Activated T-helper 2 cell treated with anti-CD3 and anti-CD28 coated beads, Interferon-gamma antibody, Interleukin-2, Interleukin-4, amounts not matched to agents 10 μg/mL and 5 μg/mL and 100 μg/mL, durations not matched to agents 14 hours and 24 hours and 36 hours (primary cell): ENCODE data around the gene HLCS. TPM values are rescaled to one million over a fixed set of nuclear protein-coding genes. Genes with fewer than 3 reads are reported as not detected.

Source experiments
- DNase-seq: peaks from one replicate; pipeline ENCODE4 v3.0.0; 2021; ENCODE audit warnings: low spot score
- H3K27ac Mint-ChIP-seq: one replicate; pipeline ENCODE4 v1.8.0; 2021; ENCODE audit warnings: mixed read lengths
- H3K27me3 Mint-ChIP-seq: one replicate; pipeline ENCODE4 v1.8.0; 2021; ENCODE audit warnings: low read depth, mixed read lengths
- H3K36me3 Mint-ChIP-seq: one replicate; pipeline ENCODE4 v1.8.0; 2021; ENCODE audit warnings: low read depth, mixed read lengths
- H3K4me1 Mint-ChIP-seq: one replicate; pipeline ENCODE4 v1.8.0; 2021; ENCODE audit warnings: low read depth, mixed read lengths
- H3K4me3 Mint-ChIP-seq: one replicate; pipeline ENCODE4 v1.8.0; 2021; ENCODE audit warnings: low read depth, mild to moderate bottlenecking, moderate library complexity, mixed read lengths
- H3K9me3 Mint-ChIP-seq: one replicate; pipeline ENCODE4 v1.8.0; 2021; ENCODE audit warnings: mixed read lengths
- intact Hi-C: fragments of 100-400 bp; cut with micrococcal nuclease; formaldehyde crosslinking; loops from one replicate; pipeline ENCODE4 v1.15.1; 2023
- total RNA-seq: library from RNA; stranded (reverse); gene quantifications from 2 replicates; pipeline ENCODE4 v1.2.3, GENCODE V29; 2022

Gene HLCS
- total RNA-seq, 1 donor from 2014 or later, result 17.2 TPM

GRCh38 chr21:36891121-36891520, 75.3 kb downstream of the HLCS start:
- Mint-ChIP-seq H3K27me3 (no peaks in the 10 kb centered on the region), H3K9me3 (no peaks in the 10 kb centered on the region), H3K36me3 (peaks cover 4% of the 10 kb centered on the region), H3K4me3 (no peak overlapping the region), H3K4me1 (peaks cover 2% of the 10 kb centered on the region), H3K27ac (no peak overlapping the region)
- no peak for DNase-seq
- intact Hi-C loops, result no loop called here

GRCh38 chr21:36890086-36890485, 76.4 kb downstream of the HLCS start:
- no peak overlapping the region for H3K27ac Mint-ChIP-seq
- no peak for DNase-seq
- H3K27me3 Mint-ChIP-seq, result no peaks in the 10 kb centered on the region
- no peaks in the 10 kb centered on the region for H3K9me3 Mint-ChIP-seq
- H3K4me3 Mint-ChIP-seq, result no peak overlapping the region
- peaks cover 9% of the 10 kb centered on the region for H3K36me3 Mint-ChIP-seq
- intact Hi-C loops, result no loop called here
- peaks cover 2% of the 10 kb centered on the region for H3K4me1 Mint-ChIP-seq

- peaks cover 13% of the 10 kb centered on the region for H3K36me3 Mint-ChIP-seq
- intact Hi-C loops, result no loop called here
- H3K9me3 Mint-ChIP-seq, result peaks cover 4% of the 10 kb centered on the region
- no peak for DNase-seq
- peaks cover 2% of the 10 kb centered on the region for H3K4me1 Mint-ChIP-seq
- no peaks in the 10 kb centered on the region for H3K27me3 Mint-ChIP-seq
- no peak overlapping the region for H3K4me3 Mint-ChIP-seq
- H3K27ac Mint-ChIP-seq, result no peak overlapping the region
These were observed 77.1 kb downstream of the HLCS start for GRCh38 chr21:36889401-36889800.

- peaks cover 13% of the 10 kb centered on the region for H3K9me3 Mint-ChIP-seq
- no peak overlapping the region for H3K27ac Mint-ChIP-seq
- peaks cover 19% of the 10 kb centered on the region for H3K36me3 Mint-ChIP-seq
- no peak for DNase-seq
- intact Hi-C loops, result no loop called here
- no peak overlapping the region for H3K4me3 Mint-ChIP-seq
- peaks cover 2% of the 10 kb centered on the region for H3K4me1 Mint-ChIP-seq
- H3K27me3 Mint-ChIP-seq, result no peaks in the 10 kb centered on the region
These were observed 78.0 kb downstream of the HLCS start for GRCh38 chr21:36888466-36888865.

GRCh38 chr21:36887963-36888362, 78.5 kb downstream of the HLCS start:
- Mint-ChIP-seq H3K36me3 (peaks cover 21% of the 10 kb centered on the region), H3K27ac (no peak overlapping the region), H3K4me3 (no peak overlapping the region), H3K27me3 (no peaks in the 10 kb centered on the region), H3K9me3 (peaks cover 14% of the 10 kb centered on the region), H3K4me1 (peaks cover 2% of the 10 kb centered on the region)
- intact Hi-C loops, result no loop called here
- DNase-seq, result no peak

GRCh38 chr21:36883532-36884486, 82.7 kb downstream of the HLCS start:
- Mint-ChIP-seq H3K27ac (no peak overlapping the region), H3K9me3 (peaks cover 17% of the 10 kb centered on the region), H3K27me3 (no peaks in the 10 kb centered on the region), H3K4me3 (no peak overlapping the region), H3K4me1 (peaks cover 2% of the 10 kb centered on the region), H3K36me3 (peaks cover 26% of the 10 kb centered on the region)
- intact Hi-C loops, result no loop called here
- DNase-seq, result no peak

- H3K36me3 Mint-ChIP-seq, result peaks cover 26% of the 10 kb centered on the region
- no peaks in the 10 kb centered on the region for H3K27me3 Mint-ChIP-seq
- no peak overlapping the region for H3K4me3 Mint-ChIP-seq
- H3K4me1 Mint-ChIP-seq, result peaks cover 2% of the 10 kb centered on the region
- intact Hi-C loops, result no loop called here
- no peak overlapping the region for H3K27ac Mint-ChIP-seq
- no peak for DNase-seq
- H3K9me3 Mint-ChIP-seq, result peaks cover 17% of the 10 kb centered on the region
These were observed 83.7 kb downstream of the HLCS start for GRCh38 chr21:36882776-36883175.

- Mint-ChIP-seq H3K27ac (no peak overlapping the region), H3K9me3 (peaks cover 17% of the 10 kb centered on the region), H3K36me3 (peaks cover 22% of the 10 kb centered on the region), H3K4me1 (peaks cover 2% of the 10 kb centered on the region), H3K4me3 (no peak overlapping the region), H3K27me3 (no peaks in the 10 kb centered on the region)
- intact Hi-C loops, result no loop called here
- no peak for DNase-seq
These were observed 85.2 kb downstream of the HLCS start for GRCh38 chr21:36881228-36881627.

GRCh38 chr21:36879827-36880226, 86.6 kb downstream of the HLCS start:
- no peak overlapping the region for H3K27ac Mint-ChIP-seq
- H3K4me3 Mint-ChIP-seq, result no peak overlapping the region
- H3K36me3 Mint-ChIP-seq, result peaks cover 17% of the 10 kb centered on the region
- peaks cover 17% of the 10 kb centered on the region for H3K9me3 Mint-ChIP-seq
- intact Hi-C loops, result no loop called here
- DNase-seq, result no peak
- no peaks in the 10 kb centered on the region for H3K27me3 Mint-ChIP-seq
- H3K4me1 Mint-ChIP-seq, result peaks cover 2% of the 10 kb centered on the region

GRCh38 chr21:36877741-36878140, 88.7 kb downstream of the HLCS start:
- Mint-ChIP-seq H3K9me3 (peaks cover under 1% of the 10 kb centered on the region), H3K36me3 (peaks cover 3% of the 10 kb centered on the region), H3K27me3 (no peaks in the 10 kb centered on the region), H3K27ac (no peak overlapping the region), H3K4me1 (peaks cover 2% of the 10 kb centered on the region), H3K4me3 (no peak overlapping the region)
- DNase-seq, result no peak
- intact Hi-C loops, result no loop called here

- Mint-ChIP-seq H3K9me3 (no peaks in the 10 kb centered on the region), H3K4me1 (no peaks in the 10 kb centered on the region), H3K36me3 (no peaks in the 10 kb centered on the region), H3K27ac (no peak overlapping the region), H3K4me3 (no peak overlapping the region), H3K27me3 (no peaks in the 10 kb centered on the region)
- no peak for DNase-seq
- intact Hi-C loops, result no loop called here
These were observed 91.8 kb downstream of the HLCS start for GRCh38 chr21:36874665-36875064.

- intact Hi-C loops, result no loop called here
- H3K27ac Mint-ChIP-seq, result no peak overlapping the region
- H3K4me1 Mint-ChIP-seq, result no peaks in the 10 kb centered on the region
- no peaks in the 10 kb centered on the region for H3K27me3 Mint-ChIP-seq
- H3K4me3 Mint-ChIP-seq, result no peak overlapping the region
- no peaks in the 10 kb centered on the region for H3K36me3 Mint-ChIP-seq
- no peak for DNase-seq
- H3K9me3 Mint-ChIP-seq, result no peaks in the 10 kb centered on the region
These were observed 93.0 kb downstream of the HLCS start for GRCh38 chr21:36873513-36873912.

GRCh38 chr21:36867291-36867905, 99.1 kb downstream of the HLCS start:
- Mint-ChIP-seq H3K4me3 (no peak overlapping the region), H3K27ac (no peak overlapping the region), H3K36me3 (no peaks in the 10 kb centered on the region), H3K9me3 (no peaks in the 10 kb centered on the region), H3K27me3 (no peaks in the 10 kb centered on the region), H3K4me1 (peaks cover 9% of the 10 kb centered on the region)
- DNase-seq, result no peak
- intact Hi-C loops, result no loop called here
